NCI-H748 (cell line): Measurements from ENCODE around the gene MTR.
"Not testable (repeated sequence)": the region's sequence is repeated elsewhere in the genome, so short reads cannot be mapped to it uniquely, and the experiment has no call there.

Experiments
- DNase-seq: peaks from one replicate; lab custom pipeline; 2025; ENCODE audit not compliant: unreplicated experiment; lab: John Stamatoyannopoulos, UW

Gene MTR

GRCh38 chr1:236896716-236897115 lies 101.6 kb downstream of the MTR start:
- no peak for DNase-seq

- no peak for DNase-seq
These were observed 110.0 kb downstream of the MTR start for GRCh38 chr1:236904892-236905741.

- no peak for DNase-seq
These were observed 112.1 kb downstream of the MTR start for GRCh38 chr1:236907205-236907604.

GRCh38 chr1:236908669-236909068 lies 113.6 kb downstream of the MTR start:
- no peak for DNase-seq

GRCh38 chr1:236911047-236911446 lies 116.0 kb downstream of the MTR start:
- DNase-seq = not testable (repeated sequence)

GRCh38 chr1:236913371-236914037 lies 118.4 kb downstream of the MTR start:
- no peak for DNase-seq

- DNase-seq = no peak
These were observed 119.3 kb downstream of the MTR start for GRCh38 chr1:236914375-236914774.

GRCh38 chr1:236916131-236916800 lies 121.2 kb downstream of the MTR start:
- no peak for DNase-seq

GRCh38 chr1:236917448-236917847 lies 122.4 kb downstream of the MTR start:
- DNase-seq = no peak

- DNase-seq = no peak
These were observed 125.3 kb downstream of the MTR start for GRCh38 chr1:236920286-236920894.

GRCh38 chr1:236921610-236922009 lies 126.5 kb downstream of the MTR start:
- no peak for DNase-seq

- no peak for DNase-seq
These were observed 127.1 kb downstream of the MTR start for GRCh38 chr1:236922190-236922589.

GRCh38 chr1:236925386-236925785 lies 130.3 kb downstream of the MTR start:
- no peak for DNase-seq

- DNase-seq = no peak
These were observed 135.4 kb downstream of the MTR start for GRCh38 chr1:236930503-236930902.

- no peak for DNase-seq
These were observed 143.7 kb downstream of the MTR start for GRCh38 chr1:236938760-236939159.

GRCh38 chr1:236942431-236942830 lies 147.3 kb downstream of the MTR start:
- no peak for DNase-seq

- DNase-seq = no peak
These were observed 149.5 kb downstream of the MTR start for GRCh38 chr1:236944556-236944955.

- DNase-seq = no peak
These were observed 149.9 kb downstream of the MTR start for GRCh38 chr1:236945002-236945401.

GRCh38 chr1:236947794-236948193 lies 152.7 kb downstream of the MTR start:
- DNase-seq = no peak

- no peak for DNase-seq
These were observed 153.3 kb downstream of the MTR start for GRCh38 chr1:236948381-236948780.

GRCh38 chr1:236948996-236949395 lies 153.9 kb downstream of the MTR start:
- no peak for DNase-seq
